OCI-LY7 (cell line): Measurements from ENCODE around the gene ORM2.

Experiments used
- EZH2phosphoT487 ChIP-seq: fragments of 200-600 bp; sonication (generic); IDR thresholded peaks from 2 replicates; pipeline ENCODE4 v1.6.1; 2018; ENCODE audit warnings: low read depth, borderline replicate concordance, mild to moderate bottlenecking, mixed run types, antibody characterized with exemption, low read length, moderate library complexity, mixed read lengths
- TF ChIP-seq, protein P1 (sequence below): fragments of 200-600 bp; sonication (generic); conservative IDR thresholded peaks from 2 replicates; pipeline ENCODE4 v1.5.1; 2014; ENCODE audit warnings: mild to moderate bottlenecking, antibody characterized with exemption, low read length, moderate library complexity, mixed read lengths

DNA sequence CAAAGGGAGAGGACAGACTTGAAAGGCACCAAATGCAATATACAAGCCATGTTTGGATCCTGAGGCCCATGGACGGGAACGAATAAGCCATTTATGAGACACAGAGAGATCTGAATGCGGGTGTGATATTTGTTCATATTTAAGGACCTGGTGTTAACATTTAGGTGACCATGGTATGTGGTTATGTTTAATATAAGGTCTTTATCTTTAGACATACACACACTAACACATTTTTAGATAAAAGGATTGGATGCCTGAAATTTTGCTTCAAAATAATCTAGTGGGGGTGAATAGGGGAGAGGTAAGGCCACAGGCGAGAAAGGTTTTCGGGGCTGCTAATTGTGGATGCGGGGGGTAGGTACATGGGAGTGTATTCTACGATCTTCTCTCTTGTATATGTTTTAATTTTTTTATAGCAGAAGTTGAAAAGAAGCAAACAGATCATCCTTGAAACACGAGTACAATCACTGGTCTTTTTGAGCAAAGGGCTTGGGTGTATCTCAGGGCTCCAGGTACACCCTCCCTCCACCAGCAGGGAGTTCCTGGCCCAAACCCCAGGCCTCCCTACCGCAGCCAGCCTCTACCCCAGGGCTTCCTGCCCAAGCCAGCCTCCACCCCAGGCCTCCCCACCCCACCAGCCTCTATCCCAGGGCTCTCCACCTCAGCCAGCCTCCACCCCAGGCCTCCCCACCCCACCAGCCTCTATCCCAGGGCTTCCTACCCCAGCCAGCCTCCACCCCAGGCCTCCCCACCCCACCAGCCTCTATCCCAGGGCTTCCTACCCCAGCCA, 45.9 kb downstream of the ORM2 start:
- TF ChIP-seq, protein P1, sequence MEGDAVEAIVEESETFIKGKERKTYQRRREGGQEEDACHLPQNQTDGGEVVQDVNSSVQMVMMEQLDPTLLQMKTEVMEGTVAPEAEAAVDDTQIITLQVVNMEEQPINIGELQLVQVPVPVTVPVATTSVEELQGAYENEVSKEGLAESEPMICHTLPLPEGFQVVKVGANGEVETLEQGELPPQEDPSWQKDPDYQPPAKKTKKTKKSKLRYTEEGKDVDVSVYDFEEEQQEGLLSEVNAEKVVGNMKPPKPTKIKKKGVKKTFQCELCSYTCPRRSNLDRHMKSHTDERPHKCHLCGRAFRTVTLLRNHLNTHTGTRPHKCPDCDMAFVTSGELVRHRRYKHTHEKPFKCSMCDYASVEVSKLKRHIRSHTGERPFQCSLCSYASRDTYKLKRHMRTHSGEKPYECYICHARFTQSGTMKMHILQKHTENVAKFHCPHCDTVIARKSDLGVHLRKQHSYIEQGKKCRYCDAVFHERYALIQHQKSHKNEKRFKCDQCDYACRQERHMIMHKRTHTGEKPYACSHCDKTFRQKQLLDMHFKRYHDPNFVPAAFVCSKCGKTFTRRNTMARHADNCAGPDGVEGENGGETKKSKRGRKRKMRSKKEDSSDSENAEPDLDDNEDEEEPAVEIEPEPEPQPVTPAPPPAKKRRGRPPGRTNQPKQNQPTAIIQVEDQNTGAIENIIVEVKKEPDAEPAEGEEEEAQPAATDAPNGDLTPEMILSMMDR: no peak
- TF ChIP-seq EZH2phosphoT487: no peak
